Activated CD8-positive, alpha-beta memory T cell treated with anti-CD3 and anti-CD28 coated beads for 1 hour (primary cell): Measurements from ENCODE around the gene ST7.
"Not testable (repeated sequence)": the region's sequence is repeated elsewhere in the genome, so short reads cannot be mapped to it uniquely, and the experiment has no call there.

Source experiments
- DNase-seq, 2 donors: peaks; one replicate each; pipeline ENCODE4 v3.0.0-alpha.2; 2020; ENCODE audit warnings: low read depth in 1 of 2; ENCODE audit errors: extremely low read depth in 1 of 2

ST7 gene

DNA sequence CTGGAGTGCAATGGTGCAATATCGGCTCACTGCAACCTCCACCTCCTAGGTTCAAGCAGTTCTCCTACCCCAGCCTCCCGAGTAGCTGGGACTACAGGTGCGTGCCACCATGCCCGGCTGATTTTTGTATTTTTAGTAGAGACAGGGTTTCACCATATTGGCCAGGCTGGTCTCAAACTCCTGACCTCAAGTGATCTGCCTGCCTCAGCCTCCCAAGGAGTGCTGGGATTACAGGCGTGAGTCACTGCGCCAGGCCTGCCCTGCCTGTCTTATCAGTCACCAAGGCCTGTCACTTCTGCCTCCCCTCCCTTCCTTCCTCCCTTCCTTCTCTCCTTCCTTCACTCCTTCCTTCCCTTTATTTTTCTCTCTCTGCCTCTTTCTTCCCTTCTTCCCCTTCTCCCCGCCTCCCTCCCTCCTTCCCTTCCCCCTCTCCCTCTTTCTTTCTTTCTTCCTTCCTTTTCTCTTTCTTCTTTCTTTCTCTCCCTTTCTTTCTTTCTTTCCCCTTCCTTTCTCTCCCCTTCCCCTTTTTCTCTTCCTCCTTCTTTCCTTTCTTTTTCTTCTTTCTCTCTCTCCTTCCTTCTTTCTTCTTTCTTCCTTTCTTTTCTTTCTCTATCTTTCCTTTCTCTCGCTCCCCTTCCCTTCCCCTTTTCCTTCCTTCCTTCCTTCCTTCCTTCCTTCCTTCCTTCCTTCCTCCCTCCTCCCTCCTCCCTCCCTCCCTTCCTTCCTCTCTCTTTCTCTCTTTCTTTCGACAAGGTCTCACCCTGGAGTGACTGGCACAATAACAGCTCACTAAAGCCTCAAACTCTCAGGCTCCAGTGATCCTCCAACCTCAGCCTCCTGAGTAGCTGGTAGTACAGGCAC, 3.1 kb upstream of the ST7 start:
- no peak for DNase-seq

- no peak for DNase-seq
These were observed 2.4 kb upstream of the ST7 start for GRCh38 chr7:116950889-116951351.

DNA sequence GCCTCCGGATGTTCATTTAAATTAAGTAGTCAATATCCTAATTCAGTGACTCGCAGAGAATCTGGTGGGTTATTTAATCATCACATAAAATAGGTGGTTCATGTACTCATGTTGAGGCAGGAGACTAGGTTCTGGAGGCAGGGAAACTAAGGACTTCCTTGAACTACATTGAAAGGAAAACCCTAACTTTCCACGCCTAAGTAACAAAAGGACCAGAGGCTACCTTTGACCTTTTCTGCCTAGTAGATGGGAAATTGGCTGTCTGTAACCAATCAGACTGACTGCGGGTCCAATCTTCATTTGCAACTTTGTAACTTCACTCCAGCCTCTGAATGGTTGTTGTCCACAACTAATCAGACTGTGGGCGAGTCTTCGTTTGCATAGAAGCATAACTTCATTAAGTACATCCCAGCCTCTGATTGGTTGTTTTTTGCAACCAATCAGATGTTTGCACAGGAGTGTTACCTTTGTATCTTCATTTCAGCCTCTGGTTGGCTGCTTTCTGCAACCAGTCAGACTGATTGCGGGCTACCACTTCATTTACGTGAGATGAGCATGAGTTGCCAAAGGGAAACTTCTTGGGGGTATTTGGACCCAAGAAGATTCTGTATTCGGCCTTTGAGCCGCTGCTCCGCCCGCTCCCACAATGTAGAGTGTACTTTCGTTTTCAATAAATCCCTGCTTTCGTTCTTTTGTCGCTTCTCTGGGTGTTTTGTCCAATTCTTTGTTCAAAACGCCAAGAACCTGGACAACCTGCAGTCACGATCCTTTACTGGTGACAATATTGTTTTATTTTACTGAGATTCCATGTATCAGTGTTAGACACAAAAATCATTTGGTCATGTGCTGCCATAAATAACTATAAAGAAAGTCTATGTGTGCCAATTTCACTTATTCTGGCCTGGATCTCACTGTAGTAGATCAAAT, 1.7 kb upstream of the ST7 start:
- DNase-seq = no peak

- DNase-seq = no peak
These were observed 498 bp upstream of the ST7 start for GRCh38 chr7:116952635-116953371.

- no peak for DNase-seq
These were observed 871 bp downstream of the ST7 start for GRCh38 chr7:116953906-116954838.

- no peak for DNase-seq
These were observed 2.0 kb downstream of the ST7 start for GRCh38 chr7:116955340-116955739.

- no peak for DNase-seq
These were observed 2.6 kb downstream of the ST7 start for GRCh38 chr7:116955801-116956476.

DNA sequence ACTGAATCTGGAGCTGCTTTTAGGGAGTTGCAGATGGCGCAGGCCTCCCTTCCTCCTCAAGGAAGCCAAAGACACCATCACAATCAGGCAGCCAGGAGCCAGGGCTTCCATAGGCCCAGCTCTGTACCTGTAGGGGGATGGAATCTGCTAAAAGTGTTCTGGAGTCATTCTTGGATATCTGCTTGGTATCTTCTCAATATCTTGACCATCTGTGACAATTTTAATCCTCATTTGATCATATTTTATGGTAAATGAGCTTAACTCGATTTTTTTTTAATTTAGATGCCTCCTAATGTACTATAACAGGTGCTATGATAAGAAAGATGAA, 3.1 kb downstream of the ST7 start:
- DNase-seq = no peak

DNA sequence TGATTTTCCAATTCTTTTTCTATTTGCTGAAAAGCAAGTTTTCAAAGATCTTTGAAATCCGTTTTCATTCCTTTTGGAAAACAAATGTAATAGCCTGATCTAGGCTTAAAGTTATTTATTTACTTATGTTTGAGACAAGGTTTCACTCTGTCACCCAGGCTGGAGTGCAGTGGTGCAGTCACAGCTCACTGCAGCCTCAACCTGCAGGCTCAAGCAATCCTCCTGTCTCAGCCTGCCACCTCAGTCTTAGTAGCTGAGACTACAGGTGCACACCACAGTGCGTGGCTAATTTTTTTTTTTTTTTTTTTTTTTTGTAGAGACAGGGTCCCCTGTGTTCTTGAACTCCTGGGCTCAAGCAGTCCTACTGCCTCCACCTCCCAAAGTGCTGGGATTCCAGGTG, 4.6 kb downstream of the ST7 start:
- DNase-seq = no peak

- not testable (repeated sequence) for DNase-seq
These were observed 8.8 kb downstream of the ST7 start for GRCh38 chr7:116961966-116962673.

GRCh38 chr7:116963234-116963633, 9.9 kb downstream of the ST7 start:
- DNase-seq = no peak

DNA sequence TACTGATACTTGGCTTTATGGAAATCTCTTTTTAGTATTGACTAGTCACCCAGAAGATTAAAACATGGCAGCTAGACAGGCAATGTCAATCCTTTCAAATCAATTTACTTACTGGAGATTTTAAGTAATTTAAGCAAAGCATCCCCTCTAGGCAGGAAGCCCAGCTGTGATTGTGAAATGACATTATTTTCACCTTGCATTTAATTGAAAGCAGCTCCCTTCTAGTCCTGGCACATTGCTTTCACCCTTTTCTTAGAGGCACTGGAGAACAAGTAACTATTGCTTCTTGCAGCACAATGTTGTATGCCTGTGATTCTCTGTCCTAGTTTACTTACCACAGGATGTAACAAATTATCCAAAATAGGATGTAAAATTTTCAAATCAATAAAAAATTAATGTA, 13.3 kb downstream of the ST7 start:
- DNase-seq = no peak

- no peak for DNase-seq
These were observed 14.1 kb downstream of the ST7 start for GRCh38 chr7:116967254-116967922.

DNA sequence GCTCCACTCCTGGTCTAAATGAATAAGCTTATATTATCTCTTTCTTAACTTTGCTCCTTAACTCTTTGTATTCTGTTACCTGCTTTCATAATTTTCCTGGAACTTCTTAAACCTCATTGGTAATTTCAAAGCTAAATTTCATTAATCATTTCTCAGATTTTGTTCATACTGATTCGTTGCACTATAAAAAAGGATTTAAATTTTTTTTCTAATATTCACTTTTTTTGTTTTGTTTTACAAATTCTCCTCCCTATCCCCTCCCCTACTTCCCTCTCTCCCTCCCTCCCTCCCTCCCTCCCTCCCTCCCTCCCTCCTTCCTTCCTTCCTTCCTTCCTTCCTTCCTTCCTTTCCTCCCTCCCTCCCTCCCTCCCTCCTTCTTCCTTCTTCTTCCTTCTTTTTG, 14.7 kb downstream of the ST7 start:
- no peak for DNase-seq

GRCh38 chr7:116968631-116969030, 15.3 kb downstream of the ST7 start:
- DNase-seq = no peak

- no peak for DNase-seq
These were observed 16.1 kb downstream of the ST7 start for GRCh38 chr7:116969371-116969902.

DNA sequence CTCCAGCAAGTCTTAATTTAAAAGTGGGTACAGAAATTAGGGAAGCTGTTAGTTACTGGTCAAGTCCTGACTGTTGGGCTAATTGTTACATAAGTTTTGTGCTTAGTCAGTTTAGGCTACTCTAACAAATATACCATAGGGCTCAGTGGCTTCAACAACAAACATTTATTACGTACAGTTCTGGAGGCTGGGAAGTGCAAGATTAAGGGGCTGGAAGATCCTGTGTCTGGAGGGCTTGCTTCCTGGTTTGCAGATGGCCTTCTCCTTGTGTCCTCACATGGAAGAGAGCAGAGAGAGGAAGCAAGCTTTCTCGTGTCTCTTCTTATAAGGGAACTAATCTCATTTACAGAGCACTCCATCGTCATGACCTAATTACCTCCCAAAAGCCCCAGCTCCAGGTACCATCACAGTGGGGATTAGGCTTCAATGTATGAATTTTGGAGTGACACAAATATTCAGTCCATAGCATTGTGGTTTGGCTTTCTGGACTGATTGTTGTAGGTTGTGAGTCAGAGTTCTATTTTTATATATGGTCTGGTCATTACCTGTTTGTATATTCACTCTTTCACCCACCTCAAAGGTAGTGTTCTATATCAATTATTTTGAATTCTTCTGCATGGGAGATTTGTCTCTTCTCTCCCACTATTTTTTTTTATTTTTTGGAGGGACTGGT, 17.1 kb downstream of the ST7 start:
- DNase-seq = no peak

DNA sequence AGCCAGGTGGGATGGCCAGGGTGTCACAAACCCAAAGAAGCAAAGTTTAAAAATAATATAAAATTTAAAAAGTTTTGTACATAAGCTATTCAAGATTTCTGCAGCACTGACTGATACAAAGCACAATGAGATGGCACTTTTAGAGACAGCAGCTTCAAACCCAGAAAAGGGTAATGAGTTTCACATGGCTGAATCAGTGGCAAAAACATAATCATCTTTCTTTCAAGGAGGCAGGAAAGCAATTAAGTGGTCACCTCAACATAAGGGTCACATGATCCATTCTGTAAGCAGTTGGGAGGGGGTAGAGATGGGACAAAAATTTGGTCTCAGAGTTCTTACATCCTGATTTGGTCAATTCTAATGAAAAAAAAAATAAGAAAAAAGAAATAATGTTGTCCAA, 17.9 kb downstream of the ST7 start:
- DNase-seq = not testable (repeated sequence)
